Sigmoid colon (tissue), 4 donors: Measurements from ENCODE around the gene PRR7.

ENCODE experiments used
- EP300 ChIP-seq, 4 donors: sonication (generic); formaldehyde crosslinking; IDR thresholded peaks; one replicate each; pipeline ENCODE4 v1.6.1; 2017; ENCODE audit warnings: antibody characterized with exemption in 4 of 4
- POLR2A ChIP-seq, 2 donors: fragments of 450-650 bp; IDR thresholded peaks; one replicate each; pipeline ENCODE4 v1.6.1; 2016; ENCODE audit warnings: antibody characterized with exemption in 2 of 2, mild to moderate bottlenecking in 2 of 2, moderate library complexity in 2 of 2
- TF ChIP-seq, protein P1 (sequence below), 4 experiments: fragments of 450-650 bp in 3 of 4; fragments of 200-600 bp in 1 of 4; IDR thresholded peaks; one replicate each; pipeline ENCODE4 v1.5.1; 2016 to 2019; ENCODE audit warnings: antibody characterized with exemption in 4 of 4, mild to moderate bottlenecking in 3 of 4, moderate library complexity in 2 of 4

- TF ChIP-seq, protein P1, sequence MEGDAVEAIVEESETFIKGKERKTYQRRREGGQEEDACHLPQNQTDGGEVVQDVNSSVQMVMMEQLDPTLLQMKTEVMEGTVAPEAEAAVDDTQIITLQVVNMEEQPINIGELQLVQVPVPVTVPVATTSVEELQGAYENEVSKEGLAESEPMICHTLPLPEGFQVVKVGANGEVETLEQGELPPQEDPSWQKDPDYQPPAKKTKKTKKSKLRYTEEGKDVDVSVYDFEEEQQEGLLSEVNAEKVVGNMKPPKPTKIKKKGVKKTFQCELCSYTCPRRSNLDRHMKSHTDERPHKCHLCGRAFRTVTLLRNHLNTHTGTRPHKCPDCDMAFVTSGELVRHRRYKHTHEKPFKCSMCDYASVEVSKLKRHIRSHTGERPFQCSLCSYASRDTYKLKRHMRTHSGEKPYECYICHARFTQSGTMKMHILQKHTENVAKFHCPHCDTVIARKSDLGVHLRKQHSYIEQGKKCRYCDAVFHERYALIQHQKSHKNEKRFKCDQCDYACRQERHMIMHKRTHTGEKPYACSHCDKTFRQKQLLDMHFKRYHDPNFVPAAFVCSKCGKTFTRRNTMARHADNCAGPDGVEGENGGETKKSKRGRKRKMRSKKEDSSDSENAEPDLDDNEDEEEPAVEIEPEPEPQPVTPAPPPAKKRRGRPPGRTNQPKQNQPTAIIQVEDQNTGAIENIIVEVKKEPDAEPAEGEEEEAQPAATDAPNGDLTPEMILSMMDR (IDR thresholded peaks at IDR 0.05), result peak; percentile 66 to 92 (median 74)
- TF ChIP-seq EP300 (IDR thresholded peaks at IDR 0.05) (no peak), POLR2A (IDR thresholded peaks at IDR 0.05) (no peak)
These were observed 9.3 kb downstream of the PRR7 start for GRCh38 chr5:177455661-177456590.
